Stimulated activated CD8-positive, alpha-beta memory T cell treated with anti-CD3 and anti-CD28 coated beads, Interleukin-7, amount 100 ng/mL, for 24 hours (primary cell): ENCODE measurements around the gene AFAP1L1.

Experiments used
- DNase-seq: peaks from one replicate; pipeline ENCODE4 v3.0.0-alpha.2; 2020; ENCODE audit warnings: low read depth

Gene AFAP1L1

GRCh38 chr5:149372932-149373331 is 101.3 kb downstream of the AFAP1L1 start:
- no peak for DNase-seq

DNA sequence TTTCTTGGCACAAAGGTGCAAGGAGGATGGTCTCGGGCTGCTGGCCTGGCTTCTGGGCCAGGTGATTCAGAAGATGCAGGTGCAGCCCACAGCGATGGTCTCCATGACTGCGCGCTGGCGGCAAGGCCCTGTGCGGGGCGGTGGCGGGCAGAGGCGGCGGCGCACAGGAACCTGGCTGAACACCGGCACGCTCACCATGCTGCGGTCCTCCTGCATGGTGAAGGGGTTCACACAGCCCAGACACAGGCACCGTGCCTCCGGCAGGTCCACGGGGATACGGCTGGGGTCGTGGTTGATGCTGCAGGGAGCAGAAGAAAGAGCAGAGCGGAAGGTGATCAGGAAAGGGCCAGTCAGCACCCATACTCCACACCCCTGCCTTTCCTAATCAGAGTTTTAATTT is 102.6 kb downstream of the AFAP1L1 start:
- no peak for DNase-seq

DNA sequence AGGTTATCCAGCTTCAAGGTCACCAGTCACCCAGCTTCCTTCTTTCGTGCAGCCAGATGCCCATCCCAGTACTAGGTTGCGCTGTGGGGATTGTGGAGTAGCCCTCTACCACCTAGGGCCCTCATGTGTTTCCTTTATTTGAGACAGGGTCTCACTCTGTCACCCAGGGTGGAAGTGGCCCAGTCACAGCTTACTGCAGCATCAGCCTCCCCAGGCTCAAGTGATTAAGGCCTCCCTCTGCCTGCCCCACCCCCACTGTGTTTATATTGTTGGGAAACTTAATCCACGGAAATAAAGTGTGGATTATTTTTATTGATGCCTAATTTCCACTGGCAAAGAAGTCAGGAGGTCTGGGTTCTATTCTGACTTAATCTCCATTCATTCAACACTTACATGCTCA is 103.1 kb downstream of the AFAP1L1 start:
- no peak for DNase-seq

DNA sequence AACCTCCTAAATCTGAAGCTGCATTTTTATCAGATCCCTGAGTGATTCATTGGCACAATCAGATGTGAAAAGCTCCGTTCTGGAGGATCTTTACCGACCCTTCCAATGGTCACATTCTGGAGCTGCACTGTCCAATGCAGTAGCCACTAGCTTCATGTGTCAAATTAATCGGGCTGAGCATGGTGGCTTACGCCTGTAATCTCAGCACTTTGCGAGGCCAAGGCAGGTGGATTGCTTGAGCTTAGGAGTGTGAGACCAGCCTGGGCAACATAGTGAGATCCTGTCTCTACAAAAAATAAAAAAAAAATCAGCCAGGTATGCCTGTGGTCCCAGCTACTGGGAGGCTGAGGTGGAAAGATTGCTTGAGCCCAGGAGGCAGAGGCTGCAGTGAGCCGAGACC is 103.8 kb downstream of the AFAP1L1 start:
- no peak for DNase-seq

- DNase-seq = no peak
Observed at GRCh38 chr5:149376104-149376503, 104.4 kb downstream of the AFAP1L1 start.

DNA sequence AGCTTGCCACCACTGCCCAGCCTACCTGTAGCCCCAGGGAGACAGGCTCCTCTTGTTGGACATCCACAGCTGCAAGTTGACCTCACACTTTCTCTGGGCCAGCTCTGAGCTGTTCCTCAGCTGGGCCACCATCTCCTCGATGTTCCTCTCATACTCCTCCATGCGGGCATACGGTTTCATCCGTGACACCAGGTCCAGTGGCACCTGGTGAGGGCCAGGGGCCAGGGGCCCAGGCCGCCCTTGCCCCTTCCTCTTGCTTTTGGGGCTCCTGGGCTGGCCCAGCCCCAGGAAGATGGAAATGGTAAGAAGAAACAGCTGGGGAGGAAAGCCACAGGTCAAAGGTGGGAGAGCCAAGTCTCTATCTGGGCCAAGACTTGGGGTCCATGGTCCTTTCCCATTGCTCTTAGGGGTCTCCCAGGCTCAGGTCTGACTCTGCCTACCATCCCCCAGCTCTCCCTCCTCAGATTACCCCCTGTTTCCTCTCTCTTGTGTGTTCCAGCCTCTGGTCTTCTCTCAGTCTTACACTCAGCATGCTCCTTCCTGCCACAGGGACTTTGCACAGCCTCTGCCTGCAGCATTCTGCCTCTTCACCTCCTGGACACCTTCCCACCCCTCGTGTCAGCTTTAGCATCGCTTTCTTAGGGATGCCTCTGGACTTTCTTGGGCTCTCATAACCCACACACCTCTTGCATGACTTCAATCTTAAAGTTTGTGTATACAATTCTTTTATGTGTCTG is 105.2 kb downstream of the AFAP1L1 start:
- DNase-seq = no peak

GRCh38 chr5:149378241-149378820 is 106.7 kb downstream of the AFAP1L1 start:
- no peak for DNase-seq

DNA sequence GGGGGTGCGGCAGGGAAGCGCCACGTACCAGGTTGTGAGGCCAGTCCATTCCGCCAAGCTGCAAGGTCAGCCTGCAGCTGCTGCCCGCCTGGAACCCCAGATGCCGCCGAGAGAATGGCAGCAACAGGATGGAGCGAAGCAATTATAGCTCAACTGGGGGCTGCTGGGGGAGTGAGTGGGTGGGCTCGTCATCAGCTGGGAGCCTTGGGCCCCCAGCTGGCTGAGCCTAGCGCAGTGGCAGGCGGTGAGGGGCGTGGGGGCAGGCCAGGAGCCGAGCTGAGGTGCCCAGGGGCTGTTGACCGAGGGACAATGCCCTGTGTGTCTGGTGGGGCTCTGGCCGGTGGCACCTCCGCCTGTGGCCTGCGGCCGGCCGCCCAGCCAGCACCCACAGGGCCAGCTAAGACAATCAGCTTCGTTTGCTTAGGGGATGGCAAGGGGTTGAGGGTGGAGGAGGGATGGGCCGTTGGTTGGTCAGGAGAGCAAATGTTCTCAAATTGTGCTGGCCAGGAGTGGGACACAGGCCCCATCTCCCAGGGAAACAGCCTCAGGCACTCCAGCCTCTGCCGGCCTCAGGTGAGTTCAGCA is 107.6 kb downstream of the AFAP1L1 start, which contains the start of gene IL17B:
Gene IL17B, minus strand, starts transcription at position 116 of the 585 bp plus-strand sequence. Its CDS starts 67 bp downstream, at position 49.
- no peak for DNase-seq

DNA sequence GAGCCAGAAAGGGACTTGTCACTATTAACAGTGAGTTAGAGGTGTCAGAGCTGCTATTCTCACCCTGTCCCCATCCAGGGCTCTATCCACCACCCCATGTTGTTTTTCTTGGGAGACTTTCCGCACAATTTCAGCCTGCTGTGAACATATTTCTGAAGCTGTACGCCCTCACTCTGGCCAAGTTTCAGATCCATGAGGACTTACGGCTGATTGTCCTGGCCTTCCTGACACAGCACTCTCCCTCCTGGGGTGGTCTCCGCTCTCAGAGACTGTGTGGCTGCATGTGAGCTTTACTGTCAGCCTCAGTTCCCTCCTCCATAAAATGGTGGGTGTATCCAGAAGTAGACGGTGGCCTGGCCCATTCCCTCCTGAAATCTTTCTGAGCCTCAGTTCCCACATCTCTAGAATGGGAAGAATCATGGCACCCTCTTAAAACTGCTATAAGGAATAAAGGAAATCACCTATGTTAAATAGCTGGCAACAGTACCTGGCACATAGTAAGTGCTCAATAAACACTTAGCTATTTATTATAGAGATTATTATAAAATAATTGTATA is 108.2 kb downstream of the AFAP1L1 start:
- DNase-seq = no peak

GRCh38 chr5:149380466-149381121 is 108.9 kb downstream of the AFAP1L1 start:
- DNase-seq = no peak

GRCh38 chr5:149381261-149381985 is 109.8 kb downstream of the AFAP1L1 start:
- DNase-seq = no peak

DNA sequence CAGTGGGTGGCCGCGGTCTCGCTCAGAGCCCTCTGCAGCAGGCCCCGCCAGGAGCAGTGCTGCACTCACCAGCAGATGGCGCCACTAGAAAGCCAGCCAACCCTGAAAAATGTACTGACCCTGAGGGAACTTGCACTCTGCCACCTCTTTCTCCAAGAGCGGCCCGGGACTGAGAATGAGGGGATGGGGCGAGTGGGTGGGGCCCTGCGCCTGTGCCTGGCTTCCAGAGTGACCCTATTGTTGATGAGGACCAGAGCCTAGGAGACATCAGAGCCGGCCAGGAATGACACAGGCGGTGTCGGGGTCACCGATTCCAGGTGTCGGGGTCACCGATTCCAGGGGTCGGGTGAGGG is 110.3 kb downstream of the AFAP1L1 start:
- DNase-seq = peak; percentile 61

DNA sequence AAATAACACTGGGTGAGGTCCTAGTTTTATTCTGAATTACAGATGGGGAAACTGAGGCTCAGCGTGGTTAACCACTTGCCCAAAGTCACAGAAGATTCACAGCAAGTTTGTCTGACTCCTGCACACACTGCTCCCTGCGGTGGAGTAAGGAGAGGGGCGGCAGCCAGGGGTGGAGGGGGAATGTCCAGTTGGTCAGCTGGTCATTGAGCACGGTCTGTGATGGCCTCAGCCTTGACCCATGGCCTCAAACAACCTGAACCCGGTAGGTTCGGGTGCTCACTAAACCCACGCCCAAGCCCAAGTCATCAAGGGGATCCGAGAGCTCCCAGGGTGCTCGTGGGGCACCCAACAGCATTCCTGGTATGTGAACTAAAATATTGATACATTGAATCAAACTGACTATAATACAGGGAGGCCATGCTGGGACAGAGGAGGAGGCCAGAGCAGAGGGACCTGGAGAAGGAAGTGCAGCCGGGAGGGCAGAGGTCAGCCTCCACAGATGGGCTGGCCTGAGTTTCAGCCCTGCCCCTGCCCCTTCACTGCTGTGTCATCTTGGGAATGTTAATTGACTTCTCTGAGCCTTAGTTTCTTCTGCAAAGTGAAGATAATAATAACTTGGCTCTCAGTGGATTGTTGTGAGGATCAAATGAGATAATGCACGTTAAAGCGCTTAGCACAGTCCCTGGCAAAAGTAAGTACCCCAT is 111.0 kb downstream of the AFAP1L1 start:
- no peak for DNase-seq

DNA sequence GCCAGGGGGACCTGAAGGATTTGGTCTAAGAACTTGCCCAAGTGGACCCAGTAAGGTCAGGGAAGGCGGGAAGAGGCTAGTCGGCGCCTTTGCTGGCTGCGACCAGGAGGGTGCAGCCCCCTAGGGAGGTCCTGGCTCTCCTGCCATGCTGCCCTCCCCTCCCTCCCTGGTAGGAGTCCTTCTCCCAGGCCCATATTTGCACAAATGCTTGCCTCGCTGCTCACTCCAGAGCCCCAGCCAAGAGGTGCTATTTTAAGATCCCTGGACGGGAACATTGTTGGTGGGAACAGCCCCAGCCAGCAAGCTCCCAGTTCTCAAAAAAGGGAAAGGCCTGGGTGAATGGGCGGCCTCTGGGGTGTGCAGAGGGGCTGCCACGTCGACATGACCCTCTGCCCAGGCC is 111.7 kb downstream of the AFAP1L1 start:
- no peak for DNase-seq

GRCh38 chr5:149386166-149386565 is 114.5 kb downstream of the AFAP1L1 start:
- DNase-seq = no peak

GRCh38 chr5:149387081-149387631 is 115.5 kb downstream of the AFAP1L1 start:
- DNase-seq = no peak

DNA sequence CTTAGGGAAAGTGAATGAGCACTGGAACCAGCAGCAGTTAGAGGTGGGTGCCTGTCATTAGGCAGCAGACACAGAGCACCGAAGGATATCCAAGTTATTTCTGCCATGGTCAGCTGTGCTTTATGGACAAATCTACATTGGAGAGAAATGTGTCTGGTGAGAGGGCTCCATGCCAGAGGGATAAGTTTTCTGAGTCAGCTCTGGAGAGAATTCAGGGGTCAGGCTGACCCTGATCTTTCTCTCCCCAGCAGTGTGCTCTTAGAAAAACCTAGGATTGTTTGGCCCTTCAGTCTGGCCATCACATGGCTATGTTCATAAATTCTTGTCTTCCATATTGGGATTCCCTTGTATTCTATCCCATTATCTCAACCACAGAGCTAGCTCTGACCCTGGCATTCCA is 116.3 kb downstream of the AFAP1L1 start:
- DNase-seq = no peak

DNA sequence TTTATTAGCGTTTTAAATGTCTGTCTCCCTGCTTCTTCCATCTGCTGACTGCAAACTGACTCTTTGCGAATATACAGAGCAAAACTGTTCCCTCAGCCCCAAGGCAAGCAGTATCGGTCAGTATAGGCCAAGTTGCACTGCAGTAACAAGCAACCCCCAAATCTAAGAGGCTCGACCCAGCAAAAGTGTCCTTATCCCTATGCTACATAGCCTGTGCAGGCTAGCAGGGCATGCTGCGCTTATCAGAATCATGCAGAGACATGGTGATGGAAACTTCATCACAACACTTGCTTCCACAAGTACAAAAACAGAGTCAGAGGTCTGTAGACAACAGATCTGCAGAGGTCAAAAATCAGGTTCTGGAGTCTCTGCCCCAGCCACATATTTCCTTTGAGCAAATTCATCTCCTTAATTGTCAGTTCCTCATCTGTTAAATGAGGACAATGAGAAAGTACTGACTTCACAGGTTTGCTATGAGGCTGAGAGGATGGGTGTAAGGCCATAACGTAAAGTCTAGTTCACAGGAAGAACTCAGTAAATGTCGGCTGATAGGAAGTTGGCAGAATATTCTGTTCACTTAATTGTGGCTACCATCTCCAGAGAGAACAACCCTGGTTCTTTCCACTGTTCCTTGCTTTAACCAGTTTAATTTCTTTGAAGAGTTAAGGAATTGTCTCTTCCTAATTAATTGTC is 117.0 kb downstream of the AFAP1L1 start:
- no peak for DNase-seq

DNA sequence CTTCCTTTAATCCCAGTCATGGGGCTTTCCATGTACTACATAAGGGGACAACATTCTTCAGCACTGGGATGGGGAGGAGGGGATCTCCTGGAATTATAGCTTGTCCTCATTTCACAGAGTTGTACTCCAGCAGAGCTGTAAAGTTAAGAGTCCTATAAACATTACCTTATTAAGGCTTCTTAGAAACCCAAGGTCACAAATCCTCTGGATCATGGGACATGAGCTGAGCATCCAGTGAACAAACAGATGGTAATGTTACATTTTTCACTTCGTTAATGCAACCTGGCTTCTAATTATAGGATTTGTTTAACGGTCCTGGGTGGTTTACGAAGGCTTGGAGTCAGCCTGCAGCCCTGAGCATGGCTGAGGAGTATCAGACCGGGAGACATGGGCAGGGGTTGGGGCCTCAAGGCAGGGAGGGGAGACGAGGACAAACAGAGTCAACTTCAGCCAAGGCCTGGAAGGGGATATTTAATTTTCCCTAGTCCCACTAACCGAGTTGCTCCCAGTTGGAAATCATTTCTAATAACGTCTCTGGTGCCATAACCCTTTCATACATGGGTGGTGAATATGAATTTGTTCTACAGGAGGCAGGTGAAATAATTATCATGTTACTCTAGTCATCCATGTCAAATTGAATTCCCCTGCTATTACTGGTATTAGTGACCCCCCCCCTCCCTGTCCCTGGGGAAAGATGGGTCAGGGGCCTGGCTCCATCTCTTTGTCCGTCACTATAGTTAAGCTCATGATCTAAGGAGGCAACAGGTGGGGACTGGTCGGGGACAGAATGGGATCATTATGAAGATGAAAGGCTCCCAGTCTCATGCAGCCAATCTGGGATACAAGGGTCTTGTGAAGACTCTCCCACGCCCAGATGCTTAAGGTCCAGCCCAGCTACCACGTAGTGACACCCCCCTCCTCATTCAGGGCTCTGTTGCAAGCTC is 118.2 kb downstream of the AFAP1L1 start:
- DNase-seq = no peak
